PC-9 (cell line): ENCODE measurements around the gene ZNF638. TPM values are rescaled to one million over a fixed set of nuclear protein-coding genes. Genes with fewer than 3 reads are reported as not detected.
"Not testable (repeated sequence)": the region's sequence is repeated elsewhere in the genome, so short reads cannot be mapped to it uniquely, and the experiment has no call there.

ENCODE experiments used
- BruUV-seq: library from RNA; stranded (reverse); fragments of 400-500 nt; replicated peaks from 2 replicates; lab custom pipeline; 2021; lab: Mats Ljungman, UMichigan
- CTCF ChIA-PET: fragments of 300-600 bp; sonication (Branson Sonifier 250); formaldehyde crosslinking; loops from one replicate; lab custom pipeline; 2022; ENCODE audit warnings: antibody characterized with exemption; lab: Charles Lee
- POLR2A ChIA-PET: fragments of 300-600 bp; sonication (Branson Sonifier 250); formaldehyde crosslinking; loops from one replicate; lab custom pipeline; 2022; ENCODE audit warnings: antibody characterized with exemption; ENCODE audit not compliant: unreplicated experiment; lab: Charles Lee
- DNase-seq, 2 experiments: peaks; one replicate each; pipeline versions ENCODE4 v3.0.0 to v3.0.0-alpha.2; 2015 to 2022; ENCODE audit warnings: mixed read lengths in 1 of 2
- H2AFZ ChIP-seq: fragments of 200-600 bp; sonication (generic); 2 replicates; pipeline ENCODE4 v1.8.1; 2017; ENCODE audit warnings: antibody characterized with exemption
- H3F3A ChIP-seq: fragments of 200-600 bp; sonication (generic); 2 replicates; pipeline ENCODE4 v1.8.1; 2017; ENCODE audit warnings: antibody characterized with exemption, mild to moderate bottlenecking, low read depth; ENCODE audit not compliant: insufficient read depth
- H3K27ac ChIP-seq: fragments of 200-600 bp; sonication (generic); 2 replicates; pipeline ENCODE4 v1.6.1; 2016; ENCODE audit warnings: mixed run types
- H3K27me3 ChIP-seq: fragments of 200-600 bp; sonication (generic); 2 replicates; pipeline ENCODE4 v1.6.1; 2016; ENCODE audit warnings: low read depth, mixed run types; ENCODE audit not compliant: insufficient read depth
- H3K36me3 ChIP-seq: fragments of 200-600 bp; sonication (generic); 2 replicates; pipeline ENCODE4 v1.6.1; 2016; ENCODE audit warnings: low read depth, mixed run types
- H3K4me1 ChIP-seq: fragments of 200-600 bp; sonication (generic); replicated peaks from 2 replicates; pipeline ENCODE4 v1.6.1; 2016; ENCODE audit warnings: mixed run types; ENCODE audit not compliant: insufficient read depth
- H3K4me2 ChIP-seq: fragments of 200-600 bp; sonication (generic); 2 replicates; pipeline ENCODE4 v1.6.1; 2017; ENCODE audit warnings: mixed run types
- H3K4me3 ChIP-seq: fragments of 200-600 bp; sonication (generic); 2 replicates; pipeline ENCODE4 v1.6.1; 2016; ENCODE audit warnings: mixed run types
- H3K79me2 ChIP-seq: fragments of 200-600 bp; sonication (generic); 2 replicates; pipeline ENCODE4 v1.6.1; 2017; ENCODE audit warnings: low read depth, mixed run types
- H3K9me2 ChIP-seq: fragments of 200-600 bp; sonication (generic); 2 replicates; pipeline ENCODE4 v1.8.1; 2017; ENCODE audit warnings: mild to moderate bottlenecking; ENCODE audit not compliant: insufficient read depth
- H3K9me3 ChIP-seq: fragments of 200-600 bp; sonication (generic); 2 replicates; pipeline ENCODE4 v1.8.1; 2016; ENCODE audit warnings: low read depth; ENCODE audit not compliant: insufficient read depth
- H4K20me1 ChIP-seq: fragments of 200-600 bp; sonication (generic); 2 replicates; pipeline ENCODE4 v1.8.1; 2017; ENCODE audit not compliant: insufficient read depth
- EZH2 ChIP-seq: fragments of 200-600 bp; sonication (generic); IDR thresholded peaks from 2 replicates; pipeline ENCODE4 v1.8.0; 2017; ENCODE audit warnings: antibody characterized with exemption, low read depth
- intact Hi-C: fragments of 100-400 bp; cut with micrococcal nuclease; formaldehyde crosslinking; loops from one replicate; pipeline ENCODE4 v1.10.0; 2022; ENCODE audit not compliant: unreplicated experiment
- total RNA-seq: library from RNA; stranded (reverse); gene quantifications from 2 replicates; pipeline ENCODE4 v1.2.3, GENCODE V29; 2021
- TF ChIP-seq, protein P1 (sequence below): fragments of 200-600 bp; sonication (generic); conservative IDR thresholded peaks from 2 replicates; pipeline ENCODE4 v1.6.1; 2017; ENCODE audit warnings: mixed run types, antibody characterized with exemption, mild to moderate bottlenecking, moderate library complexity

ZNF638 gene
- total RNA-seq, 1 experiment from 2014 or later = 109 TPM

DNA sequence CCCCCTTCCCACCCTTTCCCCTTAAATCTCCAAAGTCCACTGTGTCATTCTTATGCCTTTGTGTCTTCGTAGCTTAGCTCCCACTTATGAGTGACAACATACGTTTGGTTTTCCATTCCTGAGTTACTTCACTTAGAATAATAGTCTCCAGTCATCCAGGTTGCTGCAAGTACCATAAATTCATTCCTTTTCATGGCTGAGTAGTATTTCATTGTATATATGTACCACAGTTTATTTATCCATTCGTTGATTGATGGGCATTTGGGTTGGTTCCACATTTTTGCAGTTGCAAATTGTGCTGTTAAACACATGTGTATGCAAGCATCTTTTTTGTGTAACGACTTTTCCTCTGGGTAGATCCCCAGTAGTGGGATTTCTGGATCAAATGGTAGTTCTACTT lies 14.5 kb upstream of the ZNF638 start:
- CTCF ChIA-PET = no interaction called here

DNA sequence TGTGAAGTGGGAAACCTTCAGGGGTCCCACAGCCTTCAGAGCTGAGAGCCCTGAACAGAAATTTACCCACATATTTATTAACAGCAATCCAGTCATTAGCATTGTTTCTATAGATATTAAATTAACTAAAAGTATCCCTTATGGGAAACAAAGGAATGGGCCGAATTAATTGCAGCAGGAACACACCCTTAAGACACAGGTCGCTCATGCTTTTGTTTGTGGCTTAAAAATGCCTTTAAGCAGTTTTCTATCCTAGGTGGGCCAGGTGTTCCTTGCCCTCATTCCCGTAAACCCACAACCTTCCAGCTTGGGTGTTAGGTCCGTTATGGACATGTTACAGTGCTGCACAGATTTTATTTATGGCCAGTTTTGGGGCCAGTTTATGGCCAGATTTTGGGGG lies 13.7 kb upstream of the ZNF638 start:
- H3K4me1 ChIP-seq, H3K9me2 ChIP-seq, H3K4me3 ChIP-seq, H3K27me3 ChIP-seq, intact Hi-C loops, BruUV-seq, CTCF ChIA-PET, H4K20me1 ChIP-seq, H2AFZ ChIP-seq, DNase-seq, H3K79me2 ChIP-seq, H3K9me3 ChIP-seq, H3K4me2 ChIP-seq, H3F3A ChIP-seq, H3K36me3 ChIP-seq, H3K27ac ChIP-seq: not testable (repeated sequence)
- POLR2A ChIA-PET = interaction anchor here (0.6 kb wide), 1 partner anchor 86 kb away, joined by 3 read pairs; no protein-coding TSS in a partner anchor

More for the DNA sequence above, 14.5 kb upstream of the ZNF638 start:
- DNase-seq = no peak
- H2AFZ ChIP-seq = no peak overlapping the region
- no peaks in the 10 kb centered on the region for H3K79me2 ChIP-seq
- no peaks in the 10 kb centered on the region for H3K4me1 ChIP-seq
- H3K4me3 ChIP-seq = no peak overlapping the region
- no peaks in the 10 kb centered on the region for H3K9me2 ChIP-seq
- no peak for TF ChIP-seq EZH2
- TF ChIP-seq, protein P1, sequence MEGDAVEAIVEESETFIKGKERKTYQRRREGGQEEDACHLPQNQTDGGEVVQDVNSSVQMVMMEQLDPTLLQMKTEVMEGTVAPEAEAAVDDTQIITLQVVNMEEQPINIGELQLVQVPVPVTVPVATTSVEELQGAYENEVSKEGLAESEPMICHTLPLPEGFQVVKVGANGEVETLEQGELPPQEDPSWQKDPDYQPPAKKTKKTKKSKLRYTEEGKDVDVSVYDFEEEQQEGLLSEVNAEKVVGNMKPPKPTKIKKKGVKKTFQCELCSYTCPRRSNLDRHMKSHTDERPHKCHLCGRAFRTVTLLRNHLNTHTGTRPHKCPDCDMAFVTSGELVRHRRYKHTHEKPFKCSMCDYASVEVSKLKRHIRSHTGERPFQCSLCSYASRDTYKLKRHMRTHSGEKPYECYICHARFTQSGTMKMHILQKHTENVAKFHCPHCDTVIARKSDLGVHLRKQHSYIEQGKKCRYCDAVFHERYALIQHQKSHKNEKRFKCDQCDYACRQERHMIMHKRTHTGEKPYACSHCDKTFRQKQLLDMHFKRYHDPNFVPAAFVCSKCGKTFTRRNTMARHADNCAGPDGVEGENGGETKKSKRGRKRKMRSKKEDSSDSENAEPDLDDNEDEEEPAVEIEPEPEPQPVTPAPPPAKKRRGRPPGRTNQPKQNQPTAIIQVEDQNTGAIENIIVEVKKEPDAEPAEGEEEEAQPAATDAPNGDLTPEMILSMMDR = no peak
- H3F3A ChIP-seq = no peaks in the 10 kb centered on the region
- H3K36me3 ChIP-seq = no peaks in the 10 kb centered on the region
- no peak overlapping the region for H3K27ac ChIP-seq
- no peaks in the 10 kb centered on the region for H3K27me3 ChIP-seq
- H4K20me1 ChIP-seq = no peaks in the 10 kb centered on the region
- no TSS peak for BruUV-seq
- POLR2A ChIA-PET = no interaction called here
- intact Hi-C loops = no loop called here
- H3K9me3 ChIP-seq = peaks cover 3% of the 10 kb centered on the region; the same call in 1 of the 2 replicates
- no peak overlapping the region for H3K4me2 ChIP-seq

DNA sequence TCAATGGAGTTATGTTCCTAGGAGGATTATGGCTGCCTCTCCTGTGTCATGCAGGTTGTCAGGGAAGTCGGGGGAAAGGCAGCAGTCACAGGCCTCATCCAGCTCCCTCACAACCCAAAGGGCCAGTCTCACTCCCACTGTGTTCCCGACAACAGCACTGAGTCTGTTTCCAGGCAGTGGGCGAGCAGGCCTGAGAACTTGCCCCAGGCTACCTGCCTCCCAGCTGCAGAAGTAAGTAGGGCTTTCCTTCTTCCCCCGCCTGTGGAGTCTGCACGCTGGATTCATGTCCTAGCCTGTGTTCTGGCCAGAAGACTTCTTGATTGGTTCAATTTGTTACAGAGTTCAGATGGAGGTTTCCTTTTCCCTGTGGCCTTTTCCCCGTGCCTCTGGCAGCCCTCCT lies 8.2 kb upstream of the ZNF638 start:
- CTCF ChIA-PET = no interaction called here
- no peaks in the 10 kb centered on the region for H3K36me3 ChIP-seq
- no peaks in the 10 kb centered on the region for H3K9me2 ChIP-seq
- TF ChIP-seq, protein P1 = no peak
- TF ChIP-seq EZH2 = no peak
- no peaks in the 10 kb centered on the region for H3F3A ChIP-seq
- no peaks in the 10 kb centered on the region for H3K27me3 ChIP-seq
- H2AFZ ChIP-seq = no peak overlapping the region
- POLR2A ChIA-PET = no interaction called here
- no peak for DNase-seq
- intact Hi-C loops = no loop called here
- H3K9me3 ChIP-seq = peaks cover 3% of the 10 kb centered on the region; the same call in 1 of the 2 replicates
- H3K4me1 ChIP-seq = peaks cover 10% of the 10 kb centered on the region
- H3K4me3 ChIP-seq = no peak overlapping the region
- H4K20me1 ChIP-seq = no peaks in the 10 kb centered on the region
- H3K27ac ChIP-seq = no peak overlapping the region
- H3K4me2 ChIP-seq = no peak overlapping the region
- H3K79me2 ChIP-seq = no peaks in the 10 kb centered on the region
- BruUV-seq = no TSS peak

DNA sequence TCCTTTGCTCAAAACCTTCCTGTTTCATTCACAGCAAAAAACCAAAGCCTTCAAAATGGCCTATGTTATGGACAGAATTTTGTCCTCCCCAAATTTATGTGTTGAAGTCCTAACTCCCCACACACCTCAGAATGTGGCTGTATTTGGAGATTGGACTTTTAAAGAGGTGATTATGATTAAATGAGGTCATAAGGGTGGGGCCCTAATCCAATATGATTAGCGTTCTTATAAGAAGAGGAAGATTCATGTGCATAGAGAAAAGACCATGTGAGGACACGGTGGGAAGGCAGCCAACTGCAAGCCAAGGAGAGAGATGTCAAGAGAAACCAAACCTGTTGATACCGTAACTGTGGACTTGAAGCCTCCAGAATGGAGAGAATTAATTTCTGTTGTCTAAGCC lies 4.6 kb upstream of the ZNF638 start:
- Histone ChIP-seq H3K79me2 (peaks cover 4% of the 10 kb centered on the region), H4K20me1 (no peaks in the 10 kb centered on the region), H3K36me3 (no peaks in the 10 kb centered on the region), H3K9me3 (no peaks in the 10 kb centered on the region), H3K9me2 (no peaks in the 10 kb centered on the region), H3K27ac (no peak overlapping the region), H2AFZ (no peak overlapping the region), H3F3A (no peaks in the 10 kb centered on the region), H3K4me3 (no peak overlapping the region), H3K27me3 (no peaks in the 10 kb centered on the region), H3K4me2 (no peak overlapping the region), H3K4me1 (peaks cover 14% of the 10 kb centered on the region)
- BruUV-seq = no TSS peak
- no peak for DNase-seq
- ChIA-PET CTCF (no interaction called here), POLR2A (no interaction called here)
- TF ChIP-seq, protein P1 = no peak
- no peak for TF ChIP-seq EZH2
- intact Hi-C loops = no loop called here
